Ureter (tissue), 1 donor: ENCODE results near the gene VPS13C. TPM values are rescaled to one million over a fixed set of nuclear protein-coding genes. Genes with fewer than 3 reads are reported as not detected.

Experiments used
- DNase-seq: peaks from one replicate; pipeline ENCODE4 v3.0.0-alpha.2; 2020; ENCODE audit warnings: low spot score
- total RNA-seq: library from RNA; stranded (reverse); gene quantifications from one replicate; pipeline ENCODE4 v1.2.4, GENCODE V29; 2023
- donor health status: DM: yes; HTN: yes; CAD: no.

Gene VPS13C
- total RNA-seq, 1 donor from 2014 or later = 166 TPM

DNA sequence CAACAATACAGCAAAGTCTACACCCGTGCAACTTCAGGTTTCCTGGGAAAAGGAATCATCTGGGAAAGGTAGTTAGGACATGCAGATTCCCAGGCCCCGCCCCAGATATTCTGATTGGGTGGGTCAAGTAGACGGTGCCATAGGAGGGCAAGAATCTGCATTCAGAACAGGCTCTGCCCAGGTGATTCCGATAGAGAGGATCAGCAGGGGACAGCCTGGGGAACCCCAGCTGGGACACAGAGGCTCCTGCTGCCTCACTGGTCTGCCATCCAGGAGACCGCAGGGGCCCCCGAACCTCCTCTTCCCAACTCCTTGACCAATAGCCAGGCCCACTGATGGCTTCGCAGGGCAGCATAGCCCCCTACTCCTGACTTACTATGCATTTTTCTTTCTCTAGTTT lies 243.4 kb downstream of the VPS13C start:
- DNase-seq = no peak

- no peak for DNase-seq
Measured at GRCh38 chr15:61815356-61816083, 244.7 kb downstream of the VPS13C start.

- no peak for DNase-seq
Measured at GRCh38 chr15:61812476-61812875, 247.8 kb downstream of the VPS13C start.

GRCh38 chr15:61811952-61812351 lies 248.3 kb downstream of the VPS13C start:
- DNase-seq = no peak

- no peak for DNase-seq
Measured at GRCh38 chr15:61809216-61809615, 251.0 kb downstream of the VPS13C start.

DNA sequence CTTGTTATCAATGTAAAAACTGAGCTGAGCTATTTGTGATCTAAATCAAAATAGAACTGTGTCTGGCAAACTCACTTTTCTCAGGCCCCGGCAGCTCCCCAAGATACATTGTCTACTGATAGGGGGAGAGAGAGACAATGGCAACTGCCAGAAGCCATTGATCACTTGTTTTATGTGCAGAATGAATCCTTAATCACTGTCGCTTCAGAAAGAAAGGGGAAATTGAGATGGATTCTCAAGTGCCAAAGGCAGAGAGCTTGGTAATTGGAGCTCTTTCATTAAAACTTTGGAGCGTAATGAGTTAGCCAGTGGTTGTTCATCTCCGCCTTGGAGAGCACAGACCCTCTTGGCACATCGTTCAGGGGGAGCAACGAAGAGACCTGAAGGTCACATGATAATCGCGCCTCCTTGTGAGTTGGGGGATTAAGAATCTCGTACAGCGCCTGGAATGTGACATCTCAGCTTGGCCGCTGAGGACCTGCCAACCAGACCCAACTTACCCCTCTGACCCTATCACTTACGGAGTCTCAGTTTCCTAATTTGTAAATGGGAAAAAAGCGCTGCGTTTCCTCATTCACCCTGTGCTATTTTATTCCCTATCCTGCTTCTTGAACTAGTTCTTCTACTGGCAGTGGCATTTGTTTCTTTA lies 252.8 kb downstream of the VPS13C start:
- DNase-seq = no peak

Other genes with a start within 250 kb of the VPS13C start
- 0.49 TPM for gene C2CD4A, start 6.5 kb upstream of the VPS13C start, total RNA-seq
- 2.8 TPM for gene C2CD4B, start 104.8 kb upstream of the VPS13C start, total RNA-seq